PC-9 (cell line): ENCODE results near the gene TSC22D2. TPM values are rescaled to one million over a fixed set of nuclear protein-coding genes. Genes with fewer than 3 reads are reported as not detected.

Experiments
- BruUV-seq: library from RNA; stranded (reverse); fragments of 400-500 nt; replicated peaks from 2 replicates; lab custom pipeline; 2021; lab: Mats Ljungman, UMichigan
- CTCF ChIA-PET: fragments of 300-600 bp; sonication (Branson Sonifier 250); formaldehyde crosslinking; loops from one replicate; lab custom pipeline; 2022; ENCODE audit warnings: antibody characterized with exemption; lab: Charles Lee
- POLR2A ChIA-PET: fragments of 300-600 bp; sonication (Branson Sonifier 250); formaldehyde crosslinking; loops from one replicate; lab custom pipeline; 2022; ENCODE audit warnings: antibody characterized with exemption; ENCODE audit not compliant: unreplicated experiment; lab: Charles Lee
- DNase-seq, 2 experiments: peaks; one replicate each; pipeline versions ENCODE4 v3.0.0 to v3.0.0-alpha.2; 2015 to 2022; ENCODE audit warnings: mixed read lengths in 1 of 2
- H2AFZ ChIP-seq: fragments of 200-600 bp; sonication (generic); 2 replicates; pipeline ENCODE4 v1.8.1; 2017; ENCODE audit warnings: antibody characterized with exemption
- H3F3A ChIP-seq: fragments of 200-600 bp; sonication (generic); 2 replicates; pipeline ENCODE4 v1.8.1; 2017; ENCODE audit warnings: antibody characterized with exemption, mild to moderate bottlenecking, low read depth; ENCODE audit not compliant: insufficient read depth
- H3K27ac ChIP-seq: fragments of 200-600 bp; sonication (generic); 2 replicates; pipeline ENCODE4 v1.6.1; 2016; ENCODE audit warnings: mixed run types
- H3K27me3 ChIP-seq: fragments of 200-600 bp; sonication (generic); 2 replicates; pipeline ENCODE4 v1.6.1; 2016; ENCODE audit warnings: low read depth, mixed run types; ENCODE audit not compliant: insufficient read depth
- H3K36me3 ChIP-seq: fragments of 200-600 bp; sonication (generic); 2 replicates; pipeline ENCODE4 v1.6.1; 2016; ENCODE audit warnings: low read depth, mixed run types
- H3K4me1 ChIP-seq: fragments of 200-600 bp; sonication (generic); replicated peaks from 2 replicates; pipeline ENCODE4 v1.6.1; 2016; ENCODE audit warnings: mixed run types; ENCODE audit not compliant: insufficient read depth
- H3K4me2 ChIP-seq: fragments of 200-600 bp; sonication (generic); 2 replicates; pipeline ENCODE4 v1.6.1; 2017; ENCODE audit warnings: mixed run types
- H3K4me3 ChIP-seq: fragments of 200-600 bp; sonication (generic); 2 replicates; pipeline ENCODE4 v1.6.1; 2016; ENCODE audit warnings: mixed run types
- H3K79me2 ChIP-seq: fragments of 200-600 bp; sonication (generic); 2 replicates; pipeline ENCODE4 v1.6.1; 2017; ENCODE audit warnings: low read depth, mixed run types
- H3K9me2 ChIP-seq: fragments of 200-600 bp; sonication (generic); 2 replicates; pipeline ENCODE4 v1.8.1; 2017; ENCODE audit warnings: mild to moderate bottlenecking; ENCODE audit not compliant: insufficient read depth
- H3K9me3 ChIP-seq: fragments of 200-600 bp; sonication (generic); 2 replicates; pipeline ENCODE4 v1.8.1; 2016; ENCODE audit warnings: low read depth; ENCODE audit not compliant: insufficient read depth
- H4K20me1 ChIP-seq: fragments of 200-600 bp; sonication (generic); 2 replicates; pipeline ENCODE4 v1.8.1; 2017; ENCODE audit not compliant: insufficient read depth
- EZH2 ChIP-seq: fragments of 200-600 bp; sonication (generic); IDR thresholded peaks from 2 replicates; pipeline ENCODE4 v1.8.0; 2017; ENCODE audit warnings: antibody characterized with exemption, low read depth
- intact Hi-C: fragments of 100-400 bp; cut with micrococcal nuclease; formaldehyde crosslinking; loops from one replicate; pipeline ENCODE4 v1.10.0; 2022; ENCODE audit not compliant: unreplicated experiment
- total RNA-seq: library from RNA; stranded (reverse); gene quantifications from 2 replicates; pipeline ENCODE4 v1.2.3, GENCODE V29; 2021
- TF ChIP-seq, protein P1 (sequence below): fragments of 200-600 bp; sonication (generic); conservative IDR thresholded peaks from 2 replicates; pipeline ENCODE4 v1.6.1; 2017; ENCODE audit warnings: mixed run types, antibody characterized with exemption, mild to moderate bottlenecking, moderate library complexity

Gene TSC22D2
- total RNA-seq, 1 experiment from 2014 or later = 32.0 TPM

DNA sequence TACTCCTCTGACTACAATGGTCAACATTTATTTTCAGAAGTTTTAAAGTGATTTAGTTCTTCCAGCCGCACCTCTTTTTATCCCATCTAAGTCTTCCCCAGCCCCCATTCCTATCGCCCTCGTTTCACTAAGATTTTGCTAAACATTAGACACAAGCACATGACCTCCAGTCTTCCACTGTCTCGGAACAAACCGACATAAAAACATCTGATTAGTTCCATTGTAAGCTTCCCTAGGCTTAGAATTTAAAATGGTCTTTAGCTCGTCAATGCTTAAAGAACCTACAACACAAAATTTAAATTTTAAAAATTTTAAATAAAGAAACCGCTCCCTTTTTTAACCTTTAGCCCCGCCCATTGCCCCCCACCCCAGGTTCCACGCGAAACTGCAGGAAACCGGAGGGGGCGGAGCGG lies 284 bp upstream of the TSC22D2 start:
- Histone ChIP-seq H3K4me2 (peak overlapping the region; percentile 81), H3K36me3 (peaks cover 11% of the 10 kb centered on the region; the same call in 1 of the 2 replicates), H3K9me2 (no peaks in the 10 kb centered on the region; the same call in 1 of the 2 replicates), H3F3A (peaks cover 30% of the 10 kb centered on the region), H3K27ac (peak overlapping the region; percentile 97), H3K4me1 (peaks cover 17% of the 10 kb centered on the region), H3K27me3 (no peaks in the 10 kb centered on the region), H3K79me2 (peaks cover 52% of the 10 kb centered on the region), H4K20me1 (peaks cover 36% of the 10 kb centered on the region), H2AFZ (peak overlapping the region; percentile 87), H3K4me3 (peak overlapping the region; percentile 69), H3K9me3 (no peaks in the 10 kb centered on the region)
- DNase-seq = no peak
- ChIA-PET POLR2A (interaction anchor here (0.5 to 0.7 kb wide), 8 partner anchors 14 to 170 kb away, joined by 3 to 17 read pairs (median 4); no protein-coding TSS in a partner anchor), CTCF (interaction anchor here (0.5 to 1.4 kb wide), 4 partner anchors 20 to 169 kb away, joined by 4 to 5 read pairs (median 4); no protein-coding TSS in a partner anchor)
- no TSS peak for BruUV-seq
- intact Hi-C loops = loop anchor here (1.0 to 5.0 kb wide), 7 partner anchors 38 to 169 kb away; partner anchors contain the start of genes EIF2A and SERP1
- TF ChIP-seq EZH2 = no peak
- TF ChIP-seq, protein P1, sequence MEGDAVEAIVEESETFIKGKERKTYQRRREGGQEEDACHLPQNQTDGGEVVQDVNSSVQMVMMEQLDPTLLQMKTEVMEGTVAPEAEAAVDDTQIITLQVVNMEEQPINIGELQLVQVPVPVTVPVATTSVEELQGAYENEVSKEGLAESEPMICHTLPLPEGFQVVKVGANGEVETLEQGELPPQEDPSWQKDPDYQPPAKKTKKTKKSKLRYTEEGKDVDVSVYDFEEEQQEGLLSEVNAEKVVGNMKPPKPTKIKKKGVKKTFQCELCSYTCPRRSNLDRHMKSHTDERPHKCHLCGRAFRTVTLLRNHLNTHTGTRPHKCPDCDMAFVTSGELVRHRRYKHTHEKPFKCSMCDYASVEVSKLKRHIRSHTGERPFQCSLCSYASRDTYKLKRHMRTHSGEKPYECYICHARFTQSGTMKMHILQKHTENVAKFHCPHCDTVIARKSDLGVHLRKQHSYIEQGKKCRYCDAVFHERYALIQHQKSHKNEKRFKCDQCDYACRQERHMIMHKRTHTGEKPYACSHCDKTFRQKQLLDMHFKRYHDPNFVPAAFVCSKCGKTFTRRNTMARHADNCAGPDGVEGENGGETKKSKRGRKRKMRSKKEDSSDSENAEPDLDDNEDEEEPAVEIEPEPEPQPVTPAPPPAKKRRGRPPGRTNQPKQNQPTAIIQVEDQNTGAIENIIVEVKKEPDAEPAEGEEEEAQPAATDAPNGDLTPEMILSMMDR = no peak

GRCh38 chr3:150409125-150409511 lies 1.0 kb downstream of the TSC22D2 start:
- DNase-seq = no peak
- CTCF ChIA-PET = interaction anchor here (0.5 to 1.4 kb wide), 4 partner anchors 59 to 170 kb away, joined by 4 to 15 read pairs (median 4); no protein-coding TSS in a partner anchor
- TSS peak; percentile 24 for BruUV-seq

More at GRCh38 chr3:150409125-150409511, 1.0 kb downstream of the TSC22D2 start:
- peaks cover 65% of the 10 kb centered on the region for H3K79me2 ChIP-seq
- POLR2A ChIA-PET = interaction anchor here (0.6 to 1.0 kb wide), 11 partner anchors 25 to 683 kb away, joined by 3 to 16 read pairs (median 5); no protein-coding TSS in a partner anchor
- H3K27ac ChIP-seq = peak overlapping the region; percentile 97
- no peaks in the 10 kb centered on the region for H3K27me3 ChIP-seq
- peaks cover 49% of the 10 kb centered on the region for H4K20me1 ChIP-seq
- H3K4me1 ChIP-seq = peaks cover 24% of the 10 kb centered on the region
- H3F3A ChIP-seq = peaks cover 30% of the 10 kb centered on the region
- no peak for TF ChIP-seq EZH2
- TF ChIP-seq, protein P1 = no peak
- peak overlapping the region; percentile 69 for H3K4me3 ChIP-seq
- no peaks in the 10 kb centered on the region; the same call in 1 of the 2 replicates for H3K9me2 ChIP-seq
- intact Hi-C loops = loop anchor here (2.0 to 5.0 kb wide), 3 partner anchors 94 to 170 kb away; partner anchors contain the start of genes EIF2A and SERP1
- peak overlapping the region; percentile 81 for H3K4me2 ChIP-seq
- peaks cover 12% of the 10 kb centered on the region; the same call in 1 of the 2 replicates for H3K36me3 ChIP-seq
- peak overlapping the region; percentile 80 for H2AFZ ChIP-seq
- H3K9me3 ChIP-seq = no peaks in the 10 kb centered on the region
